ENCODE results near the gene GATAD2B. TPM values are rescaled to one million over a fixed set of nuclear protein-coding genes. Genes with fewer than 3 reads are reported as not detected.

Gene GATAD2B
- 8.6 and 9.0 TPM in 2 replicates for total RNA-seq

GRCh38 chr1:153922972-153923925, at the start of gene GATAD2B:
Gene GATAD2B (minus strand): TSS chr1:153922972. CDS start chr1:153828347, 94,625 bp downstream.

GRCh38 chr1:153967107-153967999, 44.6 kb upstream of the GATAD2B start, which contains the start of gene CREB3L4:
Gene CREB3L4 (plus strand): TSS chr1:153967902. CDS start chr1:153968526, 624 bp downstream.

GRCh38 chr1:153963030-153963849, 40.5 kb upstream of the GATAD2B start, which contains the start of gene SLC39A1:
Gene SLC39A1 (minus strand): TSS chr1:153963537. CDS start chr1:153962715, 822 bp downstream.

GRCh38 chr1:153958111-153958960, 35.6 kb upstream of the GATAD2B start, which contains the start of gene CRTC2:
Gene CRTC2 (minus strand): TSS chr1:153958612. CDS start chr1:153958497, 115 bp downstream.

GRCh38 chr1:153946622-153947241, 24.0 kb upstream of the GATAD2B start, which contains the start of gene DENND4B:
Gene DENND4B (minus strand): TSS chr1:153946718. CDS start chr1:153944374, 2,344 bp downstream.

GRCh38 chr1:153774780-153775457, 147.9 kb downstream of the GATAD2B start, which contains the start of gene SLC27A3:
Gene SLC27A3 (plus strand): TSS chr1:153775407. CDS start chr1:153775498, 91 bp downstream.

Small RNAs within 50 kb of the gene (small RNA-seq; reads per million reads assigned to genes)
- gene AL831737.1 (not detected), gene MIR6737 (not detected), gene RF00019 (not detected)

Other genes with a start within 250 kb of the GATAD2B start
- 0.22 and 0.39 TPM in 2 replicates for gene NPR1, start 244.3 kb downstream of the GATAD2B start, total RNA-seq
- gene INTS3, start 194.9 kb downstream of the GATAD2B start, total RNA-seq = 44.8 and 45.4 TPM in 2 replicates
- 23.9 and 24.5 TPM in 2 replicates for gene SLC27A3, start 147.6 kb downstream of the GATAD2B start, total RNA-seq
- 18.4 and 27.9 TPM in 2 replicates for gene DENND4B, start 23.7 kb upstream of the GATAD2B start, total RNA-seq
- 7.9 and 15.3 TPM in 2 replicates for gene CRTC2, start 35.6 kb upstream of the GATAD2B start, total RNA-seq
- gene SLC39A1, start 40.6 kb upstream of the GATAD2B start, total RNA-seq = 145 and 183 TPM in 2 replicates
- gene CREB3L4, start 44.9 kb upstream of the GATAD2B start, total RNA-seq = 8.5 and 12.6 TPM in 2 replicates
- gene JTB, start 54.7 kb upstream of the GATAD2B start, total RNA-seq = 160 and 161 TPM in 2 replicates
- gene RAB13, start 63.4 kb upstream of the GATAD2B start, total RNA-seq = 34.9 and 82.1 TPM in 2 replicates
- 948 and 4,030 TPM in 2 replicates for gene RPS27, start 67.8 kb upstream of the GATAD2B start, total RNA-seq
- gene NUP210L, start 232.1 kb upstream of the GATAD2B start, total RNA-seq = under 0.01 TPM in 1 of 2 replicates, not detected in the other

All from placental epithelial cell (primary cell).